Activated CD4-positive, alpha-beta T cell treated with anti-CD3 and anti-CD28 coated beads for 1 hour (primary cell): Measurements from ENCODE around the gene ITGAD.

Source experiments
- DNase-seq: peaks from one replicate; pipeline ENCODE4 v3.0.0-alpha.2; 2020

The ITGAD gene

GRCh38 chr16:31365131-31365865 is 27.8 kb upstream of the ITGAD start:
- no peak for DNase-seq

GRCh38 chr16:31367853-31368252 is 25.3 kb upstream of the ITGAD start:
- no peak for DNase-seq

- DNase-seq, result no peak
Observed at GRCh38 chr16:31371008-31371407, 22.1 kb upstream of the ITGAD start.

GRCh38 chr16:31371619-31372484 is 21.3 kb upstream of the ITGAD start:
- no peak for DNase-seq

GRCh38 chr16:31373235-31373634 is 19.9 kb upstream of the ITGAD start:
- no peak for DNase-seq

GRCh38 chr16:31375231-31375630 is 17.9 kb upstream of the ITGAD start:
- no peak for DNase-seq

GRCh38 chr16:31376705-31377104 is 16.4 kb upstream of the ITGAD start:
- no peak for DNase-seq

- no peak for DNase-seq
Observed at GRCh38 chr16:31377210-31377903, 15.8 kb upstream of the ITGAD start.

- no peak for DNase-seq
Observed at GRCh38 chr16:31380201-31380600, 12.9 kb upstream of the ITGAD start.

- DNase-seq, result peak; percentile 27
Observed at GRCh38 chr16:31382485-31383161, 10.5 kb upstream of the ITGAD start.

- no peak for DNase-seq
Observed at GRCh38 chr16:31385680-31386079, 7.5 kb upstream of the ITGAD start.

GRCh38 chr16:31386157-31386984 is 6.8 kb upstream of the ITGAD start:
- no peak for DNase-seq

- no peak for DNase-seq
Observed at GRCh38 chr16:31388535-31388934, 4.6 kb upstream of the ITGAD start.

GRCh38 chr16:31390504-31391041 is 2.6 kb upstream of the ITGAD start:
- DNase-seq, result no peak

- DNase-seq, result no peak
Observed at GRCh38 chr16:31395647-31396046, 2.5 kb downstream of the ITGAD start.

GRCh38 chr16:31397096-31397660 is 4.0 kb downstream of the ITGAD start:
- DNase-seq, result no peak

- DNase-seq, result no peak
Observed at GRCh38 chr16:31397701-31398100, 4.6 kb downstream of the ITGAD start.

GRCh38 chr16:31400191-31400590 is 7.1 kb downstream of the ITGAD start:
- no peak for DNase-seq

GRCh38 chr16:31401436-31401835 is 8.3 kb downstream of the ITGAD start:
- no peak for DNase-seq

GRCh38 chr16:31402687-31403086 is 9.6 kb downstream of the ITGAD start:
- no peak for DNase-seq

GRCh38 chr16:31403590-31404352 is 10.6 kb downstream of the ITGAD start:
- no peak for DNase-seq
